ENCODE measurements around the gene TPST1. TPM values are rescaled to one million over a fixed set of nuclear protein-coding genes. Genes with fewer than 3 reads are reported as not detected.
A peak's percentile ranks its signal among the peaks of the same experiment; 100 is the strongest.
"Not testable (repeated sequence)": the region's sequence is repeated elsewhere in the genome, so short reads cannot be mapped to it uniquely, and the experiment has no call there.

The TPST1 gene
- total RNA-seq, 1 donor from 2014 or later = 21.9 TPM

- Histone ChIP-seq H3K9me3 (no peaks in the 10 kb centered on the region), H3K27ac (no peak overlapping the region)
- no peak for TF ChIP-seq CTCF (IDR thresholded peaks at IDR 0.05)
Measured at GRCh38 chr7:66167773-66168387, 37.3 kb upstream of the TPST1 start.

GRCh38 chr7:66169616-66170015, 35.5 kb upstream of the TPST1 start:
- TF ChIP-seq CTCF (IDR thresholded peaks at IDR 0.05) = no peak
- peaks cover 0 to 6% of the 10 kb centered on the region in 2 donors for H3K4me1 ChIP-seq
- no peaks in the 10 kb centered on the region for H3K36me3 ChIP-seq
- H3K27ac ChIP-seq = no peak overlapping the region
- intact Hi-C loops (cut with DNase I) = no loop called here
- DNase-seq (ENCODE audit: low spot score in 2 of 2) = no peak
- H3K4me3 ChIP-seq = no peak overlapping the region
- no peaks in the 10 kb centered on the region for H3K9me3 ChIP-seq
- H3K27me3 ChIP-seq = no peaks in the 10 kb centered on the region

More at GRCh38 chr7:66167773-66168387, 37.3 kb upstream of the TPST1 start:
- intact Hi-C loops (cut with DNase I) = no loop called here
- peaks cover 0 to 6% of the 10 kb centered on the region in 2 donors for H3K4me1 ChIP-seq
- no peaks in the 10 kb centered on the region for H3K36me3 ChIP-seq
- no peak for DNase-seq (ENCODE audit: low spot score in 2 of 2)
- no peak overlapping the region for H3K4me3 ChIP-seq
- H3K27me3 ChIP-seq = no peaks in the 10 kb centered on the region

DNA sequence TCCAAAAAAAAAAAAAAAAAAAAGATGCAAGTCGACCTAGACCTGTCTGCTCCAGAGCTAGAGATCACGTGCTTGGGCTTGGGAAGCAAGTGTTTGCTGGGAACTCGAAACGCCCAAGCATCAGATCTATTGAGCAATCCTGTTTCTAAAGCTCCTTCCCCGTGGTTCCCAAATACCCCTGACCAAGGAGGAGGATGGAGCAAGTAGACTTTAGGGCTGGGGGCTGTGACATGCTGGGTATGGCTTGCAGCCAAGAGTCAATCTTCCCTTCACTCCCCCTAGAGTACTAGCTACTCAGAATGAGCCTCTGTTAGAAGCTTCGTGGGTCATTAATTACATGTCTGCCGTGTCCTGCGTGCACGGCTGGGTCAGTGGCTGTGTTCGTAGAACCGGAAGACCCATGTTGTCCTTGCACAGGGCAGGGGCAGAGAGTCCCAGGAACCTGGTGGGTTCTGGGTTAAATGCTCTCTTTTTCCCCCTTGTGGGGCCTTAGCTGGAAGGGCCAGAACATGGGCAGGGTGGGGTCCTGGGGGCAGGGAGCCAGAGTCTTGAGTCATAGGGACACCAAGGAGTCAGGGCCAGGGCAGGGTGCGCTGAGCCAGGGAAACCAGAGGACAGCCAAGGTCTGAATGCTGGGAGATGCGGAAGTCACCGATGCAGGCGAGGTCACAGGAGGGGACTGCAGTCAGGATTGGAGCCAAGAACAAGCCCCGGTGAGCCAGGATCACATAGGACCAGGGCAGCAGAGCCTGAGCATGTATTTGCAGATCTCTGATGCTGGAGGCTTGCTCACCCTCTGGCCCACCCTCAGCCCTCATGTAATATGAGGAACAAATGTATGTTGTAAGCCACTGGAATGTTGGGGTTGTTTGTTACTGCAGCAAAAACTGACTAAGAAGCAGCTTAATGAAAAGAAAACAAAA, 34.6 kb upstream of the TPST1 start:
- peak overlapping the region in 1 of 2 donors; percentile 23 for H3K4me3 ChIP-seq
- peak overlapping the region; percentile 51 to 60 for H3K27ac ChIP-seq
- no peak for TF ChIP-seq CTCF (IDR thresholded peaks at IDR 0.05)
- peak in 1 of 2 donors; percentile 76 for DNase-seq (ENCODE audit: low spot score in 2 of 2)
- H3K4me1 ChIP-seq = peaks cover 0 to 6% of the 10 kb centered on the region in 2 donors
- intact Hi-C loops (cut with DNase I) = no loop called here
- no peaks in the 10 kb centered on the region for H3K36me3 ChIP-seq
- H3K27me3 ChIP-seq = no peaks in the 10 kb centered on the region
- H3K9me3 ChIP-seq = no peaks in the 10 kb centered on the region

DNA sequence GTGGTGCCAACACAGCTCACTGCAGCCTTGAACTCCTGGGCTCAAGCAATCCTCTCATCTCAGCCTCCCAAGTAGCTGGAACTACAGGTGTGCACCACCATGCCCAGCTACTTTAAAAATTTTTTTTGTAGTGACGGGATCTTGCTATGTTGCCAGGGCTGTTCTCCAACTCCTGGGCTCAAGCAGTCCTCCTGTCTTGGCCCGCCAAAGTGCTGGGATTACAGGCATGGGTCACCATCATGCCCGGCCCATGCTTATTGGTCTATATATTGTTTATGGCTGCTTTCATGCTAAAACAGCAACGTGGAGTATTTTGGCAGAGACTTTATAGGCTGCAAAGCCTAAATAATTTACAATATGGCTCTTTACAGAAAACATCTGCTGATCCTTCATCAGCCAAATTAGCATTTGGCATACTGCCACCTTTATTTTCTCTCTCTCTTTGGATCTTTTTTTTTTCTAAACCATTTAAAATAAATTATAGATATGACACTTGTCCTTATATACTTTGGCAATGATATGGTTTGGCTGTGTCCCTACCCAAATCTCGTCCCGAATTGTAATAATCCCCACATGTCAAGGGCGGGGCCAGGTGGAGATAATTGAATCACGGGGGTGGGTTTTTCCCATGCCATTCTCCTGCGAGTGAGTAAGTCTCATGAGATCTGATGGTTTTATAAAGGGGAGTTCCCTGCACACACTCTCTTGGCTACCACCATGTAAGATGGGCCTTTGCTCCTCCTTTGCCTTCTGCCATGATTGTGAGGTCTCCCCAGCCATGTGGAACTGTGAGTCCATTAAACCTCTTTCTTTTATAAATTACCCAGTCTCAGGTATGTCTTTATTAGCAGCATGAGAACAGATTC, 32.4 kb upstream of the TPST1 start:
- H3K9me3 ChIP-seq; H3K27me3 ChIP-seq; H3K4me1 ChIP-seq; H3K27ac ChIP-seq; intact Hi-C loops (cut with DNase I); H3K4me3 ChIP-seq; H3K36me3 ChIP-seq; DNase-seq (ENCODE audit: low spot score in 2 of 2): not testable (repeated sequence)

DNA sequence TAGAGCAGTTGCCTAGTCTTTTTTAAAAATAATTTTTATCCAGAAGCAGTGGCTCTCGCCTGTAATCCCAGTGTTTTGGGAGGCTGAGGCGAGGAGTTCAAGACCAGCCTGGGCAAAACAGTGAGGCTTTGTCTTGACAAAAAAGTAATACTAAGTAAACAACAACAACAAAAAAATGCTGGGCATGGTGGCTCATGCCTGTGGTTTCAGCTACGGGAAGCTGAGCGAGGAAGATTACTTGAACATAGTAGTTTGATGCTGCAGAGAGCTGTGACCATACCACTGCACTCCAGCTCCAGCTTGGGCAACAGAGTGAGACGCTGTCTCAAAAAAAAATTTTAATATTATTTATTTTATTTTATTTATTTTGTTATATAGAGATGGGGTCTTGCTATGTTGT, 31.3 kb upstream of the TPST1 start:
- H3K27me3 ChIP-seq = no peaks in the 10 kb centered on the region
- TF ChIP-seq CTCF (IDR thresholded peaks at IDR 0.05) = no peak
- intact Hi-C loops (cut with DNase I) = no loop called here

GRCh38 chr7:66175006-66175405, 30.1 kb upstream of the TPST1 start:
- H3K4me3 ChIP-seq; H3K4me1 ChIP-seq; DNase-seq (ENCODE audit: low spot score in 2 of 2); H3K27ac ChIP-seq; H3K9me3 ChIP-seq; H3K27me3 ChIP-seq; H3K36me3 ChIP-seq; intact Hi-C loops (cut with DNase I): not testable (repeated sequence)

More for the DNA sequence above, 31.3 kb upstream of the TPST1 start:
- Histone ChIP-seq H3K4me3 (no peak overlapping the region), H3K36me3 (no peaks in the 10 kb centered on the region), H3K9me3 (no peaks in the 10 kb centered on the region), H3K4me1 (peaks cover 0 to 6% of the 10 kb centered on the region in 2 donors), H3K27ac (no peak overlapping the region)
- no peak for DNase-seq (ENCODE audit: low spot score in 2 of 2)

All from ascending aorta (tissue), 2 donors.